Measurements from ENCODE around the gene USP28. TPM values are rescaled to one million over a fixed set of nuclear protein-coding genes. Genes with fewer than 3 reads are reported as not detected.
"Not testable (repeated sequence)": the region's sequence is repeated elsewhere in the genome, so short reads cannot be mapped to it uniquely, and the experiment has no call there.

USP28 gene, protein sequence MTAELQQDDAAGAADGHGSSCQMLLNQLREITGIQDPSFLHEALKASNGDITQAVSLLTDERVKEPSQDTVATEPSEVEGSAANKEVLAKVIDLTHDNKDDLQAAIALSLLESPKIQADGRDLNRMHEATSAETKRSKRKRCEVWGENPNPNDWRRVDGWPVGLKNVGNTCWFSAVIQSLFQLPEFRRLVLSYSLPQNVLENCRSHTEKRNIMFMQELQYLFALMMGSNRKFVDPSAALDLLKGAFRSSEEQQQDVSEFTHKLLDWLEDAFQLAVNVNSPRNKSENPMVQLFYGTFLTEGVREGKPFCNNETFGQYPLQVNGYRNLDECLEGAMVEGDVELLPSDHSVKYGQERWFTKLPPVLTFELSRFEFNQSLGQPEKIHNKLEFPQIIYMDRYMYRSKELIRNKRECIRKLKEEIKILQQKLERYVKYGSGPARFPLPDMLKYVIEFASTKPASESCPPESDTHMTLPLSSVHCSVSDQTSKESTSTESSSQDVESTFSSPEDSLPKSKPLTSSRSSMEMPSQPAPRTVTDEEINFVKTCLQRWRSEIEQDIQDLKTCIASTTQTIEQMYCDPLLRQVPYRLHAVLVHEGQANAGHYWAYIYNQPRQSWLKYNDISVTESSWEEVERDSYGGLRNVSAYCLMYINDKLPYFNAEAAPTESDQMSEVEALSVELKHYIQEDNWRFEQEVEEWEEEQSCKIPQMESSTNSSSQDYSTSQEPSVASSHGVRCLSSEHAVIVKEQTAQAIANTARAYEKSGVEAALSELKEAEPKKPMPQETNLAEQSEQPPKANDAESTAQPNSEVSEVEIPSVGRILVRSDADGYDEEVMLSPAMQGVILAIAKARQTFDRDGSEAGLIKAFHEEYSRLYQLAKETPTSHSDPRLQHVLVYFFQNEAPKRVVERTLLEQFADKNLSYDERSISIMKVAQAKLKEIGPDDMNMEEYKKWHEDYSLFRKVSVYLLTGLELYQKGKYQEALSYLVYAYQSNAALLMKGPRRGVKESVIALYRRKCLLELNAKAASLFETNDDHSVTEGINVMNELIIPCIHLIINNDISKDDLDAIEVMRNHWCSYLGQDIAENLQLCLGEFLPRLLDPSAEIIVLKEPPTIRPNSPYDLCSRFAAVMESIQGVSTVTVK
- 100 to 1,000 TPM in 2 of 10 donors, 10 to 100 TPM in 8; 43.7 to 108 (median 76.8) TPM for polyA plus RNA-seq (ENCODE audit: insufficient read length in 10 of 10)
- long read RNA-seq, donor 1, partial matches to known transcripts: 0 of 2 reads
- long read RNA-seq, donor 1, other reads (novel, unspliced or antisense): 0 of 2 reads
- long read RNA-seq, donor 2: 0 reads
- long read RNA-seq, donor 3: 0 reads
- long read RNA-seq, donor 4: 0 reads
- long read RNA-seq, donor 5, partial matches to known transcripts: 0 of 1 reads
- long read RNA-seq, donor 5, other reads (novel, unspliced or antisense): 0 of 1 reads
- long read RNA-seq, donor 6, partial matches to known transcripts: 0 of 2 reads
- long read RNA-seq, donor 6, other reads (novel, unspliced or antisense): 0 of 2 reads
- long read RNA-seq, donor 7: 0 reads
- long read RNA-seq, donor 8: 0 reads
- long read RNA-seq, donor 9: 0 reads

DNA sequence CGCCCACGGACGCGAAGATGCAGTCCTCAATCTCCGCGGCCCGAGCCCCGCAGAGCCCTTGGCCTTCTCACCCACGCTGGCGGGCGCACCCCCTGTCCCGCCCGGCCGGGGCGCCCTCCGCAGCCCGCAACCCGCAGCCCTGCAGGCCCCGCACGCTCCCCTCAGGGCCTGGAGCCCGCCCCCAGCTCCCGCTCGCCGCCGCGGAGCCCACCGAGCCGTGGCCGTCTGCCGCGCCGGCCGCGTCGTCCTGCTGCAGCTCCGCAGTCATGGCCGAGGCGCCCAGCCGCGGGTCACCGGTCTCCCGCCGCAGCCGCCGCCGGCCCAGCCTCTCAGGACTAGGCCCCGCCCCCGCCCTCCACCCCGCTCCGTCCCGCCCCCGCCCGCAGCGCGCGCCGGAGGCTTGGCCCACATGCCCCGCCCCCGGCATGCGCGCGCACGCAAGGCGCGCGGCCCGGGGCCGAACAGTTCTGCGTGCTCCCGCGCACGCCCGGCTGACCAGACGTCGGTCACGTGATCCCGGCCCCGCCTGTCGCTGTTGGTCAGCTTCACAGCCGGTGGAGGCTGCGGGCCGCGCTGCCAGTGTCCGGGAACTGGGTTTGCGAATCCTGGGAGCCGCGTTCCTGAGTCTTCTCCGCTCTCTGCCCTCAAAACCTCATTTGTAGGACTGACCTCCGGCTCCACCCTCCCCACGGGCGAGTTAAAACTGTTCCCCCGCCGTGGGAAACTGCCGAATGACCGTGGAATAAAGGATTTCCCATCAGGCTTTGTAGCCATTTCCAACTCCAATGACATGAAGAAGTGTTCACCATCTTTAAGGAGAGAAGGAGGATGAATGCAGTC, at the start of gene USP28:
Gene USP28 (minus strand): TSS at position 339 of the 840 bp plus-strand sequence. CDS start 71 bp downstream, at position 268.
- DNase-seq: peak; percentile 97 to 100 (median 99)

GRCh38 chr11:113923572-113923971, 48.2 kb upstream of the USP28 start:
- DNase-seq: no peak

DNA sequence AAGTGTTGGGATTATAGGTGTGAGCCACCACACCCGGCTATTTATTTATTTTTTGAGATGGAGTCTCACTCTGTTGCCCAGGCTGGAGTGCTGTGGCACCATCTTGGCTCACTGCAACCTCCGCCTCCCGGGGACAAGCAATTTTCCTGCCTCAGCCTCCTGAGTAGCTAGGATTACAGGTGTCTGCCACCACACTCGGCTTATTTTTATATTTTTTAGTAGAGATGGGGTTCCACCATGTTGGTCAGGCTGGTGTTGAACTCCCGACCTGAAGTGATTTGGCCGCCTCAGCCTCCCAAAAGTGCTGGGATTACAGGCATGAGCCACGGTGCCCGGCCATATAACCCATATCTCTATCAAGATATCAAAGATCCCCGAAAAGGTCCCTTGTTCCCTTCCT, 36.1 kb upstream of the USP28 start:
- not testable (repeated sequence) for DNase-seq

DNA sequence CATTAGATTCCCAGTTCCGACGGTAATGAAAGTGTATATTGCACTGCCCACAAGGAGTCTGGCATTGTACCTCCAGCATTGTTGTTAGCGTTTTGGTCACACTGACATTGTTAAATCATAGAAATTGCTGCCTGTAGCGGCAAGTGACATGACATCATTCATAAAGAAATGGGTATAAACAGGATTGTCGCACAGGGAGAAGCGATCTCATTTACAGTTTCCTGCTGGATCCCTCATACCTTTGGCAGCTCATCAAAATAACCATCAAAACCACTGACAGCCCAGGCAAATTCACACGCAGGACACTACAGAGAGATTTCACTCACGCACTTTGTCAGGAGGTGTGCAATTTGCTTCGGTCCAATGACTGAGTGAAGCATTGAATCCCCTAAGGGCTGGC, 32.7 kb upstream of the USP28 start:
- no peak for DNase-seq

DNA sequence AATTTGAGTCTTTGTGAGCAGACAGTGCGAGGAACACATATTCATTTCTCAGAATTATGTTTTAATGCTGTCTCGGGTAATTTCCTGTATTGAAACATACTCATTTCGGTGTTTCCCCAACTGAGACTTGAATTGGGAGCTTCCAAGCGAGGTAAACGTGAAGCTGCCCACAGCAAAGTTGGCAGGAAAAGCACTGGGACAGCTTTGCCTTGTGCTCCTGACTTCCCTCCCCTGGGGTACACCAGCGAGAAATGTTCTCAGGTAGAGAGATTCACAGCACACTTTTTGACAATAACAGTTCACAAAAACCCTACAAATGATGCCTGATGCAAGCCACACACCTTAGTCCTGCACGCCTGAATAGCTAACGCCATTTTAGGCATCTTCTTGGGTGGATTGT, 32.3 kb upstream of the USP28 start:
- DNase-seq: no peak

DNA sequence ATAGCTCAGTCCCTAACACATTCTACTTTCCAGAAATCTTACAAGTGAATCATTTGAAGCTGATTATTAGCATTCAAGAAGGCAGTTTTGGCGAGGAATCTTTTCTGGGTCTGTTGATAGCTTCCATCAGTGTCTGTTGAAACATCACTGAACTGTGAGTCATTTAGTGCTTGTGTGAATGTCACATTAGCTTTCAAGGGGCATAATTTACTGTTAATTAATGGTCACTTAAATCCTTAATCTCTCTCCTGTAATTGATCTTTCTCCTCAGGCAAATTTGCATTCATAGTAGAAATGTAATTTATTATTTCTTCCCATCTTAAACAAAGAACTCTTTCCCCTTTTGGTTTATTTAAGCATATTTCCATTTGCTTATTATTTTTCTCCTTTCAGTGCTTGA, 31.8 kb upstream of the USP28 start:
- DNase-seq: no peak

DNA sequence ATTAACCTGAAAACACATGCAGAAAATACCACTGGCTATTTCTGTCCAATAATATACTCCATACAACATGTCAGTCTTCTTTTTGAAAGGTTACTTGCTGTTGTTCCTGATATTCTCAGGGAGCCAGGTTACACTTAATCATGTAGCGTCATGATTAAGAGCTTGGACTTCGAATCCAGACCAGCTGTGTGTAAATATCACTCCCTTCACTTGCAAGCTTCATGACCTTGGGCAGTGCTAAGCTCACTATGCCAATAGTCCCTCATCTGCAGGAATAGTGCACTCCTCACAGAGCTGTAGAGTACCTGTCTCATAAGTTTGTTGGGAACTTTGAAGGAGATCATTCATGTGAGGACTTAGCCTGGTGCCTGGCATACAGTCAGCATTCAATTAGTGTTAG, 31.1 kb upstream of the USP28 start:
- no peak for DNase-seq

DNA sequence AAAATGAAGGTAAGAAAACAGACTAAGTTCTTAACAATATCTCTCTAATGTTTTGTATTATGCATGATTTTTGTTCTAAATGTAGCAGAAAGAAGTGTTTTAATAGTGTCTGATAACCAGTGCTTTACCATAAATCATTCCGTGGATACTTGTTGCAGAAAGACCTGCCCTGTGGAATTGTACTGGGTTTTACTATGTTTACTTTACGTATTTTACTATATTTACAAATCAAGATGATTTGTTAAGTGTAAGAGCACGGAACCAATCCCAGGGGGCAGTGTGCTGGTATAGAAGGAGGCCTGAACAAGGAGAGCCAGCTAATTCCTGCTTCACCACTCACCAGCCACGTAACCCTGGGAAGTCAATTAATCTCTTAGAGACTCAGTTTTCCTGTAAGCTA, 30.7 kb upstream of the USP28 start:
- no peak for DNase-seq

GRCh38 chr11:113904379-113905101, 29.2 kb upstream of the USP28 start, which contains the start of gene HTR3B:
HTR3B (plus strand) TSS chr11:113904796; CDS start chr11:113904934, 138 bp downstream.
- DNase-seq: no peak

DNA sequence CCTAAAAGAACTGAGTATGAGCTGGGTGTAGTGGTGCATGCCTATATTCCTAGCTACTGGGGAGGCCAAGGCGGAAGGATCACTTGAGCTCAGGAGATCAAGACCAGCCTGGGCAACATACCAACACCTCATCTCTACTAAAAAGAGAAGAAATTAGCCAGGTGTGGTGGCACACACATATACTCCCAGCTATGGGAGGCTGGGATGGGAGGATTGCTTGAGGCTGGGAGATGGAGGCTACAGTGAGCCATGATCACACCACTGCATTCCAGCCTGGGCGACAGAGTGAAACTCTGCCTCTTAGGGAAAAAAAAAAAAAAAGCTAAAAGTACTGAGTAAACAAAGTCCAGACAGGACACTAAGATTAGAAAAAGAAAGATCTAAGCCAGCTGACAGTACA, 25.8 kb upstream of the USP28 start:
- DNase-seq: no peak

GRCh38 chr11:113896156-113896879, 20.9 kb upstream of the USP28 start:
- DNase-seq: peak in 2 of 3 donors; percentile 33 to 69

GRCh38 chr11:113895367-113896155, 20.2 kb upstream of the USP28 start:
- no peak for DNase-seq

GRCh38 chr11:113894421-113894996, 19.1 kb upstream of the USP28 start:
- no peak for DNase-seq

DNA sequence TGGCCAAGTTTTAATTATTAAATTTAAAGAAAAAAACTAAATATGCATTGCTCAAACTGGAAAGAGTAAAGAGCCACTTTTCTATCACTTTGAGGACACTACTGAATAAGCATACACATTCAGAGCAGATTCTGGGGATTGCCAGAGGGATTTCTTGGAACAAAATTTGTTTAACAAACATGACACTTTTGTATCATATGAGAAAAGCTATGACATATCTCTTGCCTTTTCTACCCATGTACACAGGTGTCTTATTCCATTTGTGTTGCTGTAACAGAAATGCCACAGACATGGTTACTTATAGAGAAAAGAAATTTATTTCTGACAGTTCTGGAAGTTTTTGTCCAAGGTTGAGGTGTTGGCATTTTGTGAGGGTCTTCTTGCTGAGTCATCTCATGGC, 13.5 kb upstream of the USP28 start:
- no peak for DNase-seq

DNA sequence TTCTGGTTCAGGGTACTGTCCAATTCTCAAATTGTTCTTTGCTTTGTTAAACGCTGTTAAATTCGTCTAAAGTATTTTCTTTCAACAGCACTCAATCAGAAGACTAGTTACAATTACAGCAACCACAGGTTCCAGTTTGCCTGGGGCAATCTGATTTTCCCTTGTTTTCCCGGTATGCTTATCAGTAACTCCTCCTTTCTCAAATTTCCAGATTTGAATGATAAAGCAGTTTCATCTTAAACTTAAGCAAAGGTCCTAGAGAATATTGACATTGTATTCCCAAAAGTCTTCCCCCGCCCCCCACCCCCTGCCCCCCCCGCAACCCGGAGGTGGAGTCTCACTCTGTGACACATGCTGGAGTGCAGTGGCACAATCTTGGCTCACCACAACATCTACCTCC, 10.5 kb upstream of the USP28 start:
- DNase-seq: no peak

DNA sequence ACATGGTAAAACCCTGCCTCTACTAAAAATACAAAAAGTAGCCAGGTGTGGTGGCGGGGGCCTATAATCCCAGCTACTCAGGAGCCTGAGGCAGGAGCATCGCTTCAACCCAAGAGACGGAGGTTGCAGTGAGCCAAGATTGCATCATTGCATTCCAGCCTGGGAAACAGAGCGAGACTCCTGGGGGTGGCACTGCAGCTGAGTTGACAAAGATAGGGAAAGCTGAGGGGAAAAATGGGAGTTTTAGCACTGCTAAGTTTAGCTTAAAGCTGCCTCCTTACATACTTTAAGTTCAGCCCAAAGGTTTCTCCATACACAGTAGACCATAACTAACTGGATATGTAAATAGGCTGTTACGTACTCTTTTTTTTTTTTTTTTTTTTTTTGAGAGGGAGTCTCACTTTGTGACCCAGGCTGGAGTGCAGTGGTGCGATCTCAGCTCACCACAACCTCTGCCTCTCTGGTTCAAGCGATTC, 9.0 kb upstream of the USP28 start:
- DNase-seq: no peak

GRCh38 chr11:113881856-113882255, 6.5 kb upstream of the USP28 start:
- DNase-seq: peak in 1 of 3 donors; percentile 45
